LNCAP (cell line): ENCODE measurements around the gene LEMD2.

Source experiments
- CTCF ChIP-seq: fragments of 450-650 bp; IDR thresholded peaks from 2 replicates; pipeline ENCODE4 v1.5.1; 2017; ENCODE audit warnings: mild to moderate bottlenecking

The LEMD2 gene

GRCh38 chr6:33746651-33747100 lies 42.3 kb downstream of the LEMD2 start, which contains the start of gene IP6K3:
Gene IP6K3 (minus strand): TSS chr6:33746905. CDS start chr6:33735476, 11,429 bp downstream.
- no peak for TF ChIP-seq CTCF

- TF ChIP-seq CTCF: no peak
These were observed 42.8 kb downstream of the LEMD2 start for GRCh38 chr6:33746036-33746600.

- no peak for TF ChIP-seq CTCF
These were observed 43.4 kb downstream of the LEMD2 start for GRCh38 chr6:33745548-33745947.

- no peak for TF ChIP-seq CTCF
These were observed 43.9 kb downstream of the LEMD2 start for GRCh38 chr6:33744895-33745546.

GRCh38 chr6:33744001-33744848 lies 44.7 kb downstream of the LEMD2 start:
- TF ChIP-seq CTCF: peak; percentile 86

- no peak for TF ChIP-seq CTCF
These were observed 46.1 kb downstream of the LEMD2 start for GRCh38 chr6:33742837-33743236.

- TF ChIP-seq CTCF: no peak
These were observed 46.8 kb downstream of the LEMD2 start for GRCh38 chr6:33742092-33742491.
